GM12878 (cell line): ENCODE results near the gene DGKI. TPM values are rescaled to one million over a fixed set of nuclear protein-coding genes. Genes with fewer than 3 reads are reported as not detected.

Experiments
- ATAC-seq: fragments of 200-7000 bp; cut with Tn5 transposase; 3 replicates; pipeline ENCODE4 v1.9.1; 2020; ENCODE audit warnings: mild to moderate bottlenecking, moderate library complexity
- BruUV-seq: library from RNA; stranded (reverse); fragments of 400-500 nt; replicated peaks from 2 replicates; lab custom pipeline; 2021; lab: Mats Ljungman, UMichigan
- CTCF ChIA-PET: fragments of 300-600 bp; sonication (Branson Sonifier 250); formaldehyde crosslinking; extraction: SDS; loops from one replicate; lab custom pipeline; 2021; ENCODE audit warnings: inconsistent platforms; lab: Yijun Ruan, JAX
- POLR2A ChIA-PET: fragments of 350-600 bp; formaldehyde crosslinking; extraction: SDS; loops from one replicate; lab custom pipeline; 2021; ENCODE audit warnings: inconsistent platforms; lab: Charles Lee
- RAD21 ChIA-PET: fragments of 300-600 bp; sonication (Branson Sonifier 250); formaldehyde crosslinking; loops from one replicate; lab custom pipeline; 2023; ENCODE audit warnings: antibody characterized with exemption; ENCODE audit not compliant: unreplicated experiment; lab: Charles Lee
- SMC1A ChIA-PET: fragments of 300-600 bp; sonication (Branson Sonifier 250); formaldehyde crosslinking; loops from one replicate; lab custom pipeline; 2023; ENCODE audit not compliant: unreplicated experiment, uncharacterized antibody; lab: Charles Lee
- DNase-seq: peaks from one replicate; pipeline ENCODE4 v3.0.0-alpha.2; 2011; ENCODE audit warnings: low read depth, low spot score
- FAIRE-seq: peaks from 3 replicates; lab custom pipeline; 2011; peaks lifted over from hg19 to GRCh38; lab: Jason Lieb, UNC
- H2AFZ ChIP-seq: 2 replicates; pipeline ENCODE4 v1.6.0; 2011; ENCODE audit warnings: low read depth, low read length, control low read depth; ENCODE audit not compliant: control insufficient read depth
- H3K27ac ChIP-seq: 2 replicates; pipeline ENCODE4 v1.5.1; 2011; ENCODE audit warnings: control low read depth; ENCODE audit not compliant: control insufficient read depth, insufficient read depth
- H3K27me3 ChIP-seq, 2 experiments: replicated peaks in 1 of 2; 2 replicates each; pipeline versions ENCODE4 v1.6.0 to v1.6.1; 2011; ENCODE audit warnings: low read length in 1 of 2; ENCODE audit not compliant: control insufficient read depth in 2 of 2, insufficient read depth in 2 of 2
- H3K36me3 ChIP-seq, 2 experiments: 2 replicates each; pipeline ENCODE4 v1.5.1; 2011; ENCODE audit warnings: low read length in 1 of 2; ENCODE audit not compliant: control insufficient read depth in 2 of 2, insufficient read depth in 2 of 2
- H3K4me1 ChIP-seq: 2 replicates; pipeline ENCODE4 v1.6.1; 2011; ENCODE audit warnings: mild to moderate bottlenecking, low read length, moderate library complexity, mixed read lengths; ENCODE audit not compliant: control insufficient read depth, insufficient read depth
- H3K4me2 ChIP-seq: 2 replicates; pipeline ENCODE4 v1.6.0; 2011; ENCODE audit warnings: control low read depth; ENCODE audit not compliant: control insufficient read depth, insufficient read depth
- H3K4me3 ChIP-seq: fragments of 200-600 bp; sonication (generic); 2 replicates; pipeline ENCODE4 v1.5.1; 2016
- H3K79me2 ChIP-seq: 2 replicates; pipeline ENCODE4 v1.6.0; 2011; ENCODE audit warnings: low read length; ENCODE audit not compliant: control insufficient read depth, insufficient read depth
- H3K9ac ChIP-seq: 2 replicates; pipeline ENCODE4 v1.8.0; 2011; ENCODE audit warnings: low read length, control low read depth, mixed read lengths; ENCODE audit not compliant: control insufficient read depth, insufficient read depth
- H3K9me3 ChIP-seq: replicated peaks from 3 replicates; pipeline ENCODE4 v1.5.1; 2011; ENCODE audit warnings: mild to moderate bottlenecking, low read length; ENCODE audit not compliant: control insufficient read depth, insufficient read depth
- H4K20me1 ChIP-seq: 2 replicates; pipeline ENCODE4 v1.6.0; 2011; ENCODE audit not compliant: control insufficient read depth, insufficient read depth
- ESRRA ChIP-seq: IDR thresholded peaks from 2 replicates; pipeline ENCODE4 v1.6.1; 2012; ENCODE audit warnings: mild to moderate bottlenecking, low read length, improper control_type of control experiment
- EZH2 ChIP-seq: IDR thresholded peaks from 2 replicates; pipeline ENCODE4 v1.6.1; 2012; ENCODE audit warnings: low read depth, mild to moderate bottlenecking, control low read depth, inconsistent platforms, low read length, borderline replicate concordance; ENCODE audit not compliant: control insufficient read depth
- GATAD2B ChIP-seq: fragments of 450-650 bp; conservative IDR thresholded peaks from 2 replicates; pipeline ENCODE4 v1.6.1; 2017; ENCODE audit warnings: low read depth, mild to moderate bottlenecking, moderate library complexity
- IKZF1 ChIP-seq: fragments of 450-650 bp; conservative IDR thresholded peaks from 2 replicates; pipeline ENCODE4 v1.6.1; 2017; ENCODE audit warnings: antibody characterized with exemption, mild to moderate bottlenecking
- IKZF2 ChIP-seq, 2 experiments: fragments of 450-650 bp; IDR thresholded peaks; 2 replicates each; pipeline ENCODE4 v1.6.1; 2017; ENCODE audit warnings: mild to moderate bottlenecking in 2 of 2, moderate library complexity in 2 of 2
- MLLT1 ChIP-seq: fragments of 450-650 bp; IDR thresholded peaks from 2 replicates; pipeline ENCODE4 v1.6.1; 2016; ENCODE audit warnings: mild to moderate bottlenecking
- MTA2 ChIP-seq: fragments of 450-650 bp; IDR thresholded peaks from 2 replicates; pipeline ENCODE4 v1.6.1; 2016; ENCODE audit warnings: low read depth, mild to moderate bottlenecking, moderate library complexity
- RELB ChIP-seq: fragments of 450-650 bp; IDR thresholded peaks from 2 replicates; pipeline ENCODE4 v1.6.1; 2017; ENCODE audit warnings: low read depth, mild to moderate bottlenecking, moderate library complexity
- SPI1 ChIP-seq: IDR thresholded peaks from 2 replicates; pipeline ENCODE4 v1.6.1; 2011; ENCODE audit warnings: low read depth, mild to moderate bottlenecking, low read length, moderate library complexity, borderline replicate concordance; ENCODE audit not compliant: insufficient read depth
- YY1 ChIP-seq: IDR thresholded peaks from 2 replicates; pipeline ENCODE4 v1.6.1; 2011; ENCODE audit warnings: low read depth, mild to moderate bottlenecking, low read length
- ZNF274 ChIP-seq: IDR thresholded peaks from one replicate; pipeline ENCODE4 v1.8.0; 2011; ENCODE audit not compliant: insufficient read length, insufficient read depth
- WGBS: methylation state at CpG from one replicate; pipeline ENCODE4 v1.1.6; 2016; ENCODE audit warnings: low lambda C conversion rate; ENCODE audit not compliant: insufficient replicate concordance, insufficient coverage; ENCODE audit errors: missing lambda C conversion rate; 5-methylcytosine and 5-hydroxymethylcytosine counted together
- in situ Hi-C: fragments of 300-500 bp; cut with MboI; formaldehyde crosslinking; loops from 9 replicates; pipeline ENCODE4 v1.14.3; 2018; ENCODE audit warnings: mixed read lengths
- intact Hi-C: fragments of 100-400 bp; cut with micrococcal nuclease; formaldehyde crosslinking; loops from one replicate; pipeline ENCODE4 v1.14.2; 2022; ENCODE audit not compliant: unreplicated experiment
- polyA plus RNA-seq, 11 experiments: library from polyadenylated mRNA; depleted of rRNA in 4 of 11; unstranded in 6 of 11; stranded (reverse) in 5 of 11; fragments of >200 nt; fragmentation: Nextera tagmentation in 4 of 11; fragmentation: Illumina TruSeq in 1 of 11; extraction: Ambion mirVana in 4 of 11; extraction: Trizol in 1 of 11; gene quantifications; 1 replicate in 1 of 11; 2 replicates in 10 of 11; pipeline versions ENCODE4 v1.2.1 to v1.2.3, GENCODE V29; 2011 to 2016; ENCODE audit warnings: inconsistent platforms in 2 of 11, missing spikeins in 2 of 11, low read depth in 1 of 11
- total RNA-seq, 4 experiments: library from RNA; depleted of rRNA in 3 of 4; stranded (reverse); fragments of >200 nt in 3 of 4; fragmentation: Illumina TruSeq in 1 of 4; extraction: Trizol in 1 of 4; gene quantifications; 2 replicates each; pipeline versions ENCODE4 v1.2.1 to v1.2.3, GENCODE V29; 2013 to 2021

The DGKI gene
- total and polyA plus RNA-seq, 10 of the 15 experiments (the other 5 are each of a cell fraction or from before 2014, with no cell fraction given), result 10.4 to 37.1 (median 22.1) TPM

GRCh38 chr7:137757146-137757925 is 89.4 kb downstream of the DGKI start:
- no peaks in the 10 kb centered on the region for H3K79me2 ChIP-seq
- H2AFZ ChIP-seq, result no peak overlapping the region
- in situ Hi-C loops, result no loop called here
- H4K20me1 ChIP-seq, result no peaks in the 10 kb centered on the region
- H3K9me3 ChIP-seq, result no peaks in the 10 kb centered on the region
- no peak for TF ChIP-seq EZH2
- peak; percentile 77 for TF ChIP-seq IKZF1
- TF ChIP-seq YY1, result no peak
- no peak for TF ChIP-seq ZNF274
- TF ChIP-seq RELB, result 0 out of 2 replicates have a peak, but pooled peaks have one; percentile 49
- TF ChIP-seq MLLT1, result peak; percentile 19; the same call in 1 of the 2 replicates
- TF ChIP-seq IKZF2 (IDR thresholded peaks at IDR 0.05), result peak; percentile 80 to 89
- TF ChIP-seq ESRRA, result no peak
- 0 out of 2 replicates have a peak, but pooled peaks have one; percentile 26 for TF ChIP-seq GATAD2B
- TF ChIP-seq MTA2, result peak; percentile 27; the same call in 1 of the 2 replicates
- peak; percentile 11; the same call in 1 of the 2 replicates for TF ChIP-seq SPI1
- no peaks in the 10 kb centered on the region; the same call in 1 of the 2 replicates for H3K4me1 ChIP-seq
- SMC1A ChIA-PET, result interaction anchor here (0.8 to 5.5 kb wide), 28 partner anchors 8 to 250 kb away, joined by 3 to 94 read pairs (median 4); no protein-coding TSS in a partner anchor
- no peak overlapping the region for H3K4me3 ChIP-seq
- DNase-seq, result no peak
- CTCF ChIA-PET, result interaction anchor here (0.9 to 1.8 kb wide), 12 partner anchors 8 to 138 kb away, joined by 4 to 6 read pairs (median 4); no protein-coding TSS in a partner anchor
- POLR2A ChIA-PET, result interaction anchor here (0.6 to 5.7 kb wide), 10 partner anchors 8 to 233 kb away, joined by 3 to 34 read pairs (median 4); no protein-coding TSS in a partner anchor
- H3K36me3 ChIP-seq, result no peaks in the 10 kb centered on the region
- RAD21 ChIA-PET, result interaction anchor here (0.7 to 6.9 kb wide), 18 partner anchors 8 to 138 kb away, joined by 3 to 72 read pairs (median 4); no protein-coding TSS in a partner anchor
- peak; percentile 10; the same call in 2 of the 3 replicates for ATAC-seq
- WGBS, result 54% methylated on average over 10 of the region's 10 CpGs
- H3K27ac ChIP-seq, result no peak overlapping the region
- H3K9ac ChIP-seq, result no peak overlapping the region
- FAIRE-seq, result no peak
- no peak overlapping the region for H3K4me2 ChIP-seq
- no TSS peak for BruUV-seq
- H3K27me3 ChIP-seq, result no peaks in the 10 kb centered on the region; a peak in 1 of 4 replicates
- intact Hi-C loops, result no loop called here
